Panc1 (cell line): ENCODE data around the gene STARD10. TPM values are rescaled to one million over a fixed set of nuclear protein-coding genes. Genes with fewer than 3 reads are reported as not detected.
"Not testable (repeated sequence)": the region's sequence is repeated elsewhere in the genome, so short reads cannot be mapped to it uniquely, and the experiment has no call there.

Source experiments
- ATAC-seq: fragments of 200-7000 bp; cut with Tn5 transposase; 2 replicates; pipeline ENCODE4 v1.9.1; 2020; ENCODE audit warnings: mild to moderate bottlenecking, moderate library complexity
- BruUV-seq: library from RNA; stranded (reverse); fragments of 400-500 nt; replicated peaks from 2 replicates; lab custom pipeline; 2021; lab: Mats Ljungman, UMichigan
- CTCF ChIA-PET: fragments of 300-600 bp; sonication (Branson Sonifier 250); formaldehyde crosslinking; loops from one replicate; lab custom pipeline; 2022; ENCODE audit warnings: antibody characterized with exemption; lab: Charles Lee
- POLR2A ChIA-PET: fragments of 300-600 bp; sonication (Branson Sonifier 250); formaldehyde crosslinking; loops from one replicate; lab custom pipeline; 2022; ENCODE audit warnings: antibody characterized with exemption; lab: Charles Lee
- DNase-seq: peaks from one replicate; pipeline ENCODE4 v3.0.0-alpha.2; 2010; ENCODE audit warnings: low read depth, low spot score
- H3K27ac ChIP-seq: 2 replicates; pipeline ENCODE4 v1.5.1; 2011; ENCODE audit warnings: mild to moderate bottlenecking, low read length, inconsistent platforms
- H3K27me3 ChIP-seq: fragments of 200-500 bp; sonication (Bioruptor generic); 2 replicates; pipeline ENCODE4 v1.6.0; 2014; ENCODE audit warnings: low read length, inconsistent platforms; ENCODE audit not compliant: control insufficient read depth, insufficient read depth
- H3K36me3 ChIP-seq: fragments of 200-500 bp; sonication (Bioruptor generic); 2 replicates; pipeline ENCODE4 v1.5.1; 2014; ENCODE audit warnings: inconsistent platforms, mild to moderate bottlenecking, low read length, moderate library complexity; ENCODE audit not compliant: control insufficient read depth, insufficient read depth
- H3K4me1 ChIP-seq: 2 replicates; pipeline ENCODE4 v1.5.1; 2011; ENCODE audit warnings: inconsistent platforms, mild to moderate bottlenecking, low read length, moderate library complexity; ENCODE audit not compliant: control insufficient read depth, insufficient read depth
- H3K4me3 ChIP-seq, 2 experiments: 2 replicates each; pipeline ENCODE4 v1.5.1; 2011 to 2012; ENCODE audit warnings: low read depth in 2 of 2, low read length in 2 of 2, mild to moderate bottlenecking in 2 of 2, inconsistent platforms in 1 of 2, moderate library complexity in 1 of 2
- H3K9me3 ChIP-seq: fragments of 200-500 bp; sonication (Bioruptor generic); 2 replicates; pipeline ENCODE4 v1.5.1; 2014; ENCODE audit warnings: low read depth, mild to moderate bottlenecking, inconsistent platforms, low read length, moderate library complexity; ENCODE audit not compliant: control insufficient read depth, insufficient read depth
- CTCF ChIP-seq: fragments of 450-650 bp; IDR thresholded peaks from 2 replicates; pipeline ENCODE4 v1.5.1; 2017; ENCODE audit warnings: mild to moderate bottlenecking
- POLR2AphosphoS5 ChIP-seq: IDR thresholded peaks from 2 replicates; pipeline ENCODE4 v1.6.1; 2012; ENCODE audit warnings: mild to moderate bottlenecking, low read depth, low read length, moderate library complexity
- REST ChIP-seq, 2 experiments: IDR thresholded peaks; 2 replicates each; pipeline ENCODE4 v1.6.1; 2011 to 2012; ENCODE audit warnings: low read depth in 2 of 2, control low read depth in 1 of 2, low read length in 1 of 2, mild to moderate bottlenecking in 1 of 2, moderate library complexity in 1 of 2; ENCODE audit not compliant: insufficient read depth in 1 of 2
- SIN3A ChIP-seq: IDR thresholded peaks from 2 replicates; pipeline ENCODE4 v1.6.1; 2012; ENCODE audit warnings: low read depth, mild to moderate bottlenecking, low read length, moderate library complexity, borderline replicate concordance; ENCODE audit not compliant: insufficient read depth
- TCF7L2 ChIP-seq: IDR thresholded peaks from 2 replicates; pipeline ENCODE4 v1.6.1; 2011; ENCODE audit warnings: mild to moderate bottlenecking, low read depth, low read length, inconsistent platforms
- in situ Hi-C: cut with HindIII; loops from 2 replicates; pipeline ENCODE4 v1.10.0; 2016; ENCODE audit warnings: low sequenced_read_pairs, low pct_unique_long_range_greater_than_20kb
- intact Hi-C: fragments of 100-400 bp; cut with micrococcal nuclease; formaldehyde crosslinking; loops from one replicate; pipeline ENCODE4 v1.10.0; 2022; ENCODE audit not compliant: unreplicated experiment
- total RNA-seq: library from RNA; stranded (reverse); gene quantifications from one replicate; pipeline ENCODE4 v1.2.1, GENCODE V29; 2021; ENCODE audit not compliant: unreplicated experiment

The STARD10 gene
- total RNA-seq, 1 experiment from 2014 or later, result 32.1 TPM

- TF ChIP-seq REST (IDR thresholded peaks at IDR 0.05; ENCODE audit: insufficient read depth in 1 of 2, low read depth in 2 of 2, low read length in 1 of 2), result no peak
- no peak for TF ChIP-seq TCF7L2
- no peak for TF ChIP-seq CTCF
- no peak for TF ChIP-seq SIN3A
- TF ChIP-seq POLR2AphosphoS5, result no peak
- in situ Hi-C loops (no loop called here), intact Hi-C loops (loop anchor here (5.0 kb wide), 1 partner anchor 66 kb away; no protein-coding TSS in a partner anchor)
- ATAC-seq (no peak), DNase-seq (no peak)
- BruUV-seq, result TSS peak; percentile 94
- Histone ChIP-seq H3K36me3 (no peaks in the 10 kb centered on the region), H3K9me3 (no peaks in the 10 kb centered on the region), H3K27ac (peak overlapping the region; percentile 99), H3K4me3 (peak overlapping the region; percentile 71 to 79), H3K4me1 (peaks cover 15% of the 10 kb centered on the region), H3K27me3 (no peaks in the 10 kb centered on the region)
- POLR2A ChIA-PET, result interaction anchor here (0.6 kb wide), 2 partner anchors 58 to 309 kb away, joined by 3 to 10 read pairs; no protein-coding TSS in a partner anchor
- CTCF ChIA-PET, result interaction anchor here (0.6 to 2.4 kb wide), 5 partner anchors 10 to 440 kb away, joined by 3 to 25 read pairs (median 3); no protein-coding TSS in a partner anchor
Measured at GRCh38 chr11:72793076-72793424, 797 bp downstream of the STARD10 start.

GRCh38 chr11:72792437-72793021 is 1.3 kb downstream of the STARD10 start:
- Histone ChIP-seq H3K4me1 (peaks cover 15% of the 10 kb centered on the region), H3K9me3 (no peaks in the 10 kb centered on the region), H3K4me3 (peak overlapping the region in 1 of 2 experiments; percentile 71; a peak in 2 of 4 replicates), H3K36me3 (no peaks in the 10 kb centered on the region), H3K27me3 (no peaks in the 10 kb centered on the region), H3K27ac (peak overlapping the region; percentile 99)
- intact Hi-C loops (loop anchor here (5.0 kb wide), 1 partner anchor 65 kb away; no protein-coding TSS in a partner anchor), in situ Hi-C loops (no loop called here)
- ChIA-PET POLR2A (interaction anchor here (0.6 kb wide), 3 partner anchors 85 to 381 kb away, joined by 3 to 7 read pairs (median 4); no protein-coding TSS in a partner anchor), CTCF (interaction anchor here (0.6 to 2.4 kb wide), 4 partner anchors 10 to 185 kb away, joined by 3 to 25 read pairs (median 4); no protein-coding TSS in a partner anchor)
- BruUV-seq, result no TSS peak
- DNase-seq, result no peak
- ATAC-seq, result no peak
- TF ChIP-seq TCF7L2, result no peak
- no peak for TF ChIP-seq POLR2AphosphoS5
- no peak for TF ChIP-seq CTCF
- no peak for TF ChIP-seq SIN3A
- TF ChIP-seq REST (IDR thresholded peaks at IDR 0.05; ENCODE audit: insufficient read depth in 1 of 2, low read depth in 2 of 2, low read length in 1 of 2), result no peak

GRCh38 chr11:72791228-72791627 is 2.6 kb downstream of the STARD10 start:
- H3K36me3 ChIP-seq, H3K9me3 ChIP-seq, H3K27me3 ChIP-seq, H3K4me3 ChIP-seq, H3K27ac ChIP-seq, ATAC-seq, POLR2A ChIA-PET, DNase-seq, BruUV-seq, in situ Hi-C loops: not testable (repeated sequence)
- CTCF ChIA-PET, result interaction anchor here (0.6 kb wide), 1 partner anchor 81 kb away, joined by 3 read pairs; no protein-coding TSS in a partner anchor
- peaks cover 15% of the 10 kb centered on the region for H3K4me1 ChIP-seq
- intact Hi-C loops, result loop anchor here (5.0 kb wide), 1 partner anchor 64 kb away; no protein-coding TSS in a partner anchor
